ENCODE results near the gene OSBPL7.
A peak's percentile ranks its signal among the peaks of the same experiment; 100 is the strongest.

OSBPL7 gene

GRCh38 chr17:47831003-47831933, 9.7 kb upstream of the OSBPL7 start, which contains the start of the genes LRRC46 and MRPL10:
Gene LRRC46, plus strand, starts transcription at chr17:47831670. Its CDS starts 320 bp downstream, at chr17:47831990.
Gene MRPL10, minus strand, starts transcription at chr17:47831541. Its CDS starts 30 bp downstream, at chr17:47831511.
- Histone ChIP-seq H3K9me3 (ENCODE audit: control insufficient read depth, low read length) (no peaks in the 10 kb centered on the region), H3K79me2 (peaks cover 16% of the 10 kb centered on the region), H3K27ac (peak within 1 kb of the TSS; percentile 41)

GRCh38 chr17:47830396-47831002, 8.9 kb upstream of the OSBPL7 start:
- Histone ChIP-seq H3K79me2 (peaks cover 16% of the 10 kb centered on the region), H3K4me2 (ENCODE audit: low read length) (peak overlapping the region; percentile 95), H3K4me1 (peaks cover 11% of the 10 kb centered on the region), H2AFZ (peak overlapping the region; percentile 82), H3K9me3 (ENCODE audit: control insufficient read depth, low read length) (no peaks in the 10 kb centered on the region), H3K27ac (peak overlapping the region; percentile 41), H3K9ac (no peak overlapping the region), H3K36me3 (ENCODE audit: control insufficient read depth, insufficient read depth, low read length) (no peaks in the 10 kb centered on the region), H3K27me3 (ENCODE audit: control insufficient read depth, insufficient read depth, low read length) (no peaks in the 10 kb centered on the region), H3K4me3 (ENCODE audit: low read depth, low read length) (peak overlapping the region; percentile 99)
- no peak for TF ChIP-seq CTCF (IDR thresholded peaks at IDR 0.05)

More at GRCh38 chr17:47831003-47831933, 9.7 kb upstream of the OSBPL7 start, which contains the start of the genes LRRC46 and MRPL10:
- H3K36me3 ChIP-seq (ENCODE audit: control insufficient read depth, insufficient read depth, low read length) = no peaks in the 10 kb centered on the region
- peak within 1 kb of the TSS; percentile 99 for H3K4me3 ChIP-seq (ENCODE audit: low read depth, low read length)
- peak within 1 kb of the TSS; percentile 95 for H3K4me2 ChIP-seq (ENCODE audit: low read length)
- peak within 1 kb of the TSS; percentile 31 for H3K9ac ChIP-seq
- no peak for TF ChIP-seq CTCF (IDR thresholded peaks at IDR 0.05)
- no peaks in the 10 kb centered on the region for H3K27me3 ChIP-seq (ENCODE audit: control insufficient read depth, insufficient read depth, low read length)
- peak within 1 kb of the TSS; percentile 82 for H2AFZ ChIP-seq
- H3K4me1 ChIP-seq = peaks cover 11% of the 10 kb centered on the region

GRCh38 chr17:47829870-47830269, 8.3 kb upstream of the OSBPL7 start:
- H3K27me3 ChIP-seq (ENCODE audit: control insufficient read depth, insufficient read depth, low read length) = no peaks in the 10 kb centered on the region
- no peak overlapping the region for H2AFZ ChIP-seq
- no peak overlapping the region for H3K27ac ChIP-seq
- H3K4me1 ChIP-seq = peaks cover 11% of the 10 kb centered on the region
- H3K9ac ChIP-seq = no peak overlapping the region
- no peak for TF ChIP-seq CTCF (IDR thresholded peaks at IDR 0.05)
- no peaks in the 10 kb centered on the region for H3K9me3 ChIP-seq (ENCODE audit: control insufficient read depth, low read length)
- no peak overlapping the region for H3K4me3 ChIP-seq (ENCODE audit: low read depth, low read length)
- no peaks in the 10 kb centered on the region for H3K36me3 ChIP-seq (ENCODE audit: control insufficient read depth, insufficient read depth, low read length)
- H3K79me2 ChIP-seq = peaks cover 16% of the 10 kb centered on the region
- no peak overlapping the region for H3K4me2 ChIP-seq (ENCODE audit: low read length)

GRCh38 chr17:47823519-47823918, 1.9 kb upstream of the OSBPL7 start:
- Histone ChIP-seq H3K4me2 (ENCODE audit: low read length) (no peak overlapping the region), H3K27ac (no peak overlapping the region), H3K79me2 (peaks cover 5% of the 10 kb centered on the region), H3K27me3 (ENCODE audit: control insufficient read depth, insufficient read depth, low read length) (no peaks in the 10 kb centered on the region), H2AFZ (no peak overlapping the region), H3K4me1 (peaks cover 11% of the 10 kb centered on the region), H3K9me3 (ENCODE audit: control insufficient read depth, low read length) (no peaks in the 10 kb centered on the region), H3K9ac (no peak overlapping the region), H3K36me3 (ENCODE audit: control insufficient read depth, insufficient read depth, low read length) (no peaks in the 10 kb centered on the region), H3K4me3 (ENCODE audit: low read depth, low read length) (no peak overlapping the region)
- no peak for TF ChIP-seq CTCF (IDR thresholded peaks at IDR 0.05)
